DND-41 (cell line): Measurements from ENCODE around the gene EYS.

ENCODE experiments used
- ATAC-seq: fragments of 200-7000 bp; cut with Tn5 transposase; 3 replicates; pipeline ENCODE4 v1.9.1; 2021; ENCODE audit warnings: low read depth; ENCODE audit not compliant: insufficient read depth
- DNase-seq: peaks from one replicate; pipeline ENCODE4 v3.0.0-alpha.2; 2020
- H2AFZ ChIP-seq: 2 replicates; pipeline ENCODE4 v1.6.0; 2012; ENCODE audit warnings: low read depth, low read length
- H3K27ac ChIP-seq: 2 replicates; pipeline ENCODE4 v1.5.1; 2012; ENCODE audit warnings: low read length, inconsistent platforms
- H3K27me3 ChIP-seq: fragments of 200-600 bp; sonication (generic); 2 replicates; pipeline ENCODE4 v1.6.0; 2012; ENCODE audit warnings: low read length, mild to moderate bottlenecking, inconsistent platforms; ENCODE audit not compliant: insufficient read depth, poor library complexity
- H3K36me3 ChIP-seq: 2 replicates; pipeline ENCODE4 v1.5.1; 2012; ENCODE audit warnings: low read length, inconsistent platforms; ENCODE audit not compliant: insufficient read depth
- H3K4me1 ChIP-seq: 2 replicates; pipeline ENCODE4 v1.5.1; 2012; ENCODE audit warnings: mild to moderate bottlenecking, low read length; ENCODE audit not compliant: insufficient read depth
- H3K4me2 ChIP-seq: 2 replicates; pipeline ENCODE4 v1.6.0; 2012; ENCODE audit warnings: mild to moderate bottlenecking, moderate library complexity, low read length, inconsistent platforms; ENCODE audit not compliant: insufficient read depth
- H3K4me3 ChIP-seq, 2 experiments: fragments of 200-600 bp in 1 of 2; shearing (Covaris generic) in 1 of 2; 2 replicates each; pipeline ENCODE4 v1.5.1; 2012 to 2016; ENCODE audit warnings: inconsistent platforms in 2 of 2, low read length in 2 of 2, mild to moderate bottlenecking in 2 of 2, low read depth in 1 of 2, moderate library complexity in 1 of 2
- H3K79me2 ChIP-seq: 2 replicates; pipeline ENCODE4 v1.6.0; 2012; ENCODE audit warnings: low read length, inconsistent platforms; ENCODE audit not compliant: insufficient read depth
- H3K9ac ChIP-seq: 2 replicates; pipeline ENCODE4 v1.6.0; 2012; ENCODE audit warnings: low read depth, mild to moderate bottlenecking, inconsistent platforms, low read length, moderate library complexity
- H3K9me3 ChIP-seq: 2 replicates; pipeline ENCODE4 v1.5.1; 2012; ENCODE audit warnings: low read length, moderate library complexity, mild to moderate bottlenecking, inconsistent platforms; ENCODE audit not compliant: insufficient read depth, severe bottlenecking
- H4K20me1 ChIP-seq: 2 replicates; pipeline ENCODE4 v1.6.0; 2012; ENCODE audit warnings: low read length; ENCODE audit not compliant: insufficient read depth
- CTCF ChIP-seq: IDR thresholded peaks from 2 replicates; pipeline ENCODE4 v1.5.1; 2012; ENCODE audit warnings: borderline replicate concordance, low read length, moderate library complexity, mild to moderate bottlenecking; ENCODE audit not compliant: poor library complexity, severe bottlenecking; ENCODE audit errors: extremely low read depth
- EZH2 ChIP-seq: IDR thresholded peaks from 3 replicates; pipeline ENCODE4 v1.6.1; 2012; ENCODE audit warnings: borderline replicate concordance, low read depth, mild to moderate bottlenecking, moderate library complexity, low read length, inconsistent platforms; ENCODE audit not compliant: severe bottlenecking

Gene EYS

GRCh38 chr6:64831680-64832079 lies 875.3 kb downstream of the EYS start:
- H3K27ac ChIP-seq = no peak overlapping the region
- H3K27me3 ChIP-seq = no peaks in the 10 kb centered on the region
- H3K4me2 ChIP-seq = no peak overlapping the region
- H3K9ac ChIP-seq = no peak overlapping the region
- no peaks in the 10 kb centered on the region for H3K79me2 ChIP-seq
- H3K4me3 ChIP-seq = no peak overlapping the region
- H4K20me1 ChIP-seq = no peaks in the 10 kb centered on the region
- no peaks in the 10 kb centered on the region for H3K9me3 ChIP-seq
- no peak overlapping the region for H2AFZ ChIP-seq
- no peaks in the 10 kb centered on the region for H3K4me1 ChIP-seq
- no peak for TF ChIP-seq EZH2
- no peak for TF ChIP-seq CTCF
- H3K36me3 ChIP-seq = no peaks in the 10 kb centered on the region
- ATAC-seq (no peak), DNase-seq (no peak)

GRCh38 chr6:64817525-64817924 lies 889.5 kb downstream of the EYS start:
- DNase-seq = no peak
- H3K79me2 ChIP-seq = no peaks in the 10 kb centered on the region
- no peak overlapping the region for H3K9ac ChIP-seq
- ATAC-seq = no peak
- no peak overlapping the region for H3K27ac ChIP-seq
- H2AFZ ChIP-seq = no peak overlapping the region
- H3K9me3 ChIP-seq = no peaks in the 10 kb centered on the region
- no peaks in the 10 kb centered on the region for H3K27me3 ChIP-seq
- H4K20me1 ChIP-seq = no peaks in the 10 kb centered on the region
- H3K36me3 ChIP-seq = no peaks in the 10 kb centered on the region
- no peaks in the 10 kb centered on the region for H3K4me1 ChIP-seq
- H3K4me2 ChIP-seq = no peak overlapping the region
- TF ChIP-seq CTCF (no peak), EZH2 (no peak)
- no peak overlapping the region for H3K4me3 ChIP-seq

- Histone ChIP-seq H3K4me1 (no peaks in the 10 kb centered on the region), H3K79me2 (no peaks in the 10 kb centered on the region), H3K4me2 (no peak overlapping the region), H3K4me3 (no peak overlapping the region), H3K9ac (no peak overlapping the region), H3K27me3 (no peaks in the 10 kb centered on the region), H4K20me1 (no peaks in the 10 kb centered on the region), H3K36me3 (no peaks in the 10 kb centered on the region), H3K27ac (no peak overlapping the region), H3K9me3 (no peaks in the 10 kb centered on the region), H2AFZ (no peak overlapping the region)
- ATAC-seq = no peak
- no peak for DNase-seq
- TF ChIP-seq CTCF = no peak
- no peak for TF ChIP-seq EZH2
These were observed 891.3 kb downstream of the EYS start for GRCh38 chr6:64815718-64816117.

GRCh38 chr6:64812138-64812537 lies 894.9 kb downstream of the EYS start:
- ATAC-seq = no peak
- TF ChIP-seq EZH2 (no peak), CTCF (no peak)
- H3K4me1 ChIP-seq = no peaks in the 10 kb centered on the region

More at GRCh38 chr6:64812138-64812537, 894.9 kb downstream of the EYS start:
- Histone ChIP-seq H3K4me2 (no peak overlapping the region), H4K20me1 (no peaks in the 10 kb centered on the region), H3K4me3 (no peak overlapping the region), H3K79me2 (no peaks in the 10 kb centered on the region), H2AFZ (no peak overlapping the region), H3K27me3 (no peaks in the 10 kb centered on the region), H3K9ac (no peak overlapping the region), H3K27ac (no peak overlapping the region), H3K9me3 (no peaks in the 10 kb centered on the region), H3K36me3 (no peaks in the 10 kb centered on the region)
- DNase-seq = no peak
